SK-N-SH treated with all-trans-retinoic acid at 6 μM for 48 hours (cell line): ENCODE results near the gene PTPRN2.

ENCODE experiments used
- CREB5 ChIP-seq: fragments of 250-450 bp; sonication (Bioruptor Pico); IDR thresholded peaks from 2 replicates; pipeline ENCODE4 v1.5.1; 2020; ENCODE audit warnings: low read depth, mild to moderate bottlenecking, moderate library complexity
- PATZ1 ChIP-seq: fragments of 250-450 bp; sonication (Bioruptor Pico); IDR thresholded peaks from 2 replicates; pipeline ENCODE4 v1.8.0; 2020; ENCODE audit warnings: mild to moderate bottlenecking, moderate library complexity, borderline replicate concordance
- PPARA ChIP-seq: fragments of 250-450 bp; sonication (Bioruptor Pico); IDR thresholded peaks from 2 replicates; pipeline ENCODE4 v1.5.0; 2020; ENCODE audit warnings: mild to moderate bottlenecking, borderline replicate concordance
- TCF4 ChIP-seq: fragments of 250-450 bp; sonication (Bioruptor Pico); IDR thresholded peaks from 2 replicates; pipeline ENCODE4 v1.8.0; 2021; ENCODE audit warnings: mild to moderate bottlenecking, moderate library complexity, borderline replicate concordance
- TOX ChIP-seq: fragments of 250-450 bp; sonication (Bioruptor Pico); IDR thresholded peaks from 2 replicates; pipeline ENCODE4 v1.8.0; 2021; ENCODE audit warnings: mild to moderate bottlenecking, moderate library complexity, borderline replicate concordance

DNA sequence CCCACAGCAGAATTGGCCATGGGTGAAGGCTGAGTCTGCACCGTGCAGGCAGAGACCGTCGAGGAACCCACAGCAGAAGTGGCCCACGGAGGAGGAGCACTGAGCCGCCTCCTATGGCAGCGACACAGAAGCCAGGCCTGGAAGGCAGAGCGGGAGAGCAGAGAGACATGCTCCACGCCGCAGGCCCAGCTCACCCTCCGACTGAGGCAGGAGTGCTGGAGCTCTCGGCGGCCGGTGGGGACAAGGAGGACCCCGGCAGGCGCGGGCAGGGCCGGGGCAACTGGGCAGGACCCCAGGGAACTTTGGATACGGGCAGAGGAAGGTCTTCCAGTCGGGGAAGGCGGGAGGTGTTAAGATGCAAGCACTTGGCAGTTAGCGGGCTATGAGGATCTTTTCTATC, 830.4 kb downstream of the PTPRN2 start:
- TF ChIP-seq PATZ1 (CRISPR knock-in tag) (no peak), TCF4 (no peak), CREB5 (CRISPR knock-in tag) (no peak), PPARA (CRISPR knock-in tag) (no peak), TOX (no peak)
